T47D (cell line): ENCODE measurements around the gene MICAL3.
"Not testable (repeated sequence)": the region's sequence is repeated elsewhere in the genome, so short reads cannot be mapped to it uniquely, and the experiment has no call there.

ENCODE experiments used
- DNase-seq, 2 experiments: peaks; one replicate each; pipeline versions ENCODE4 v3.0.0 to v3.0.0-alpha.2; 2011 to 2012; ENCODE audit warnings: low read depth in 1 of 2, low spot score in 1 of 2
- JUND ChIP-seq: IDR thresholded peaks from 2 replicates; pipeline ENCODE4 v1.6.1; 2012; ENCODE audit warnings: low read depth
- in situ Hi-C: cut with HindIII; loops from 2 replicates; pipeline ENCODE4 v1.10.0; 2016; ENCODE audit warnings: low sequenced_read_pairs, low pct_unique_long_range_greater_than_20kb

Gene MICAL3, protein sequence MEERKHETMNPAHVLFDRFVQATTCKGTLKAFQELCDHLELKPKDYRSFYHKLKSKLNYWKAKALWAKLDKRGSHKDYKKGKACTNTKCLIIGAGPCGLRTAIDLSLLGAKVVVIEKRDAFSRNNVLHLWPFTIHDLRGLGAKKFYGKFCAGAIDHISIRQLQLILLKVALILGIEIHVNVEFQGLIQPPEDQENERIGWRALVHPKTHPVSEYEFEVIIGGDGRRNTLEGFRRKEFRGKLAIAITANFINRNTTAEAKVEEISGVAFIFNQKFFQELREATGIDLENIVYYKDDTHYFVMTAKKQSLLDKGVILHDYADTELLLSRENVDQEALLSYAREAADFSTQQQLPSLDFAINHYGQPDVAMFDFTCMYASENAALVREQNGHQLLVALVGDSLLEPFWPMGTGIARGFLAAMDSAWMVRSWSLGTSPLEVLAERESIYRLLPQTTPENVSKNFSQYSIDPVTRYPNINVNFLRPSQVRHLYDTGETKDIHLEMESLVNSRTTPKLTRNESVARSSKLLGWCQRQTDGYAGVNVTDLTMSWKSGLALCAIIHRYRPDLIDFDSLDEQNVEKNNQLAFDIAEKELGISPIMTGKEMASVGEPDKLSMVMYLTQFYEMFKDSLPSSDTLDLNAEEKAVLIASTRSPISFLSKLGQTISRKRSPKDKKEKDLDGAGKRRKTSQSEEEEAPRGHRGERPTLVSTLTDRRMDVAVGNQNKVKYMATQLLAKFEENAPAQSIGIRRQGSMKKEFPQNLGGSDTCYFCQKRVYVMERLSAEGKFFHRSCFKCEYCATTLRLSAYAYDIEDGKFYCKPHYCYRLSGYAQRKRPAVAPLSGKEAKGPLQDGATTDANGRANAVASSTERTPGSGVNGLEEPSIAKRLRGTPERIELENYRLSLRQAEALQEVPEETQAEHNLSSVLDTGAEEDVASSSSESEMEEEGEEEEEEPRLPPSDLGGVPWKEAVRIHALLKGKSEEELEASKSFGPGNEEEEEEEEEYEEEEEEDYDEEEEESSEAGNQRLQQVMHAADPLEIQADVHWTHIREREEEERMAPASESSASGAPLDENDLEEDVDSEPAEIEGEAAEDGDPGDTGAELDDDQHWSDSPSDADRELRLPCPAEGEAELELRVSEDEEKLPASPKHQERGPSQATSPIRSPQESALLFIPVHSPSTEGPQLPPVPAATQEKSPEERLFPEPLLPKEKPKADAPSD (N-terminal part only)

DNA sequence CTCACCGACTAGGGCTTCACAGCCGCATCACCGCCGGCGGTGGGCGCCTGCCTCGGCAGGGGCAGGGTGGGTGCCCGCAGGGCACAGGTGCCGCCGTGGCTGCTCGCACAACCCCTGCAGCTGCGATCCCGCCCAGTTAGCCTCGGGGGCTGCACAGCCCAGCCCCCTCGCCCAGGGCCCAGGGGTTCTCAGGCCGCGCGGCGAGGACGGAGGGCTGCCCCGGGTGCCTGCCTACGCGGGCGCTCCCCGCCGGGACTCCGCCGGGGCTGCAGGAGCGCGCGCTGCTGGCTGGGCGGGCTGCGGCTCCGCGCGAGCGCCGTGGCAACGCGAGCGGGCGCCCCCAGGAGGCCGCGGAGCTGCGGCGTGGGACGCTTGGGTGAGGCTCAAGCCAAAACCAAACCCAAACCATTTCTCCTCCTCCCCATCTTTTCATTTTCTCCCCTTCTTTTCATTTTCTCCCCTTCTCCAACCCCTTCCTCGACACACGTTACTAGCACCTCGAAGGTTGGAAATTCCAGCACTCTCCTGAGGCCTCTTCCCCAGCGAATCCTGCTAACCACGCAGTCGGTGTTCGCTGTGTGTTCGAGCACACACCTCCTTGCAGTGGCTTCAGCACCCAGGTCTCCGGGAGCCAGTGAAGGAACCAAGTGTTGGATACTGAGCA lies at the start of gene MICAL3:
TSS of gene MICAL3 (minus strand) at position 286 of the 664 bp plus-strand sequence. CDS start 117,749 bp downstream, outside the sequence.
- DNase-seq = peak; percentile 70 to 74
- in situ Hi-C loops = no loop called here
- TF ChIP-seq JUND = no peak

DNA sequence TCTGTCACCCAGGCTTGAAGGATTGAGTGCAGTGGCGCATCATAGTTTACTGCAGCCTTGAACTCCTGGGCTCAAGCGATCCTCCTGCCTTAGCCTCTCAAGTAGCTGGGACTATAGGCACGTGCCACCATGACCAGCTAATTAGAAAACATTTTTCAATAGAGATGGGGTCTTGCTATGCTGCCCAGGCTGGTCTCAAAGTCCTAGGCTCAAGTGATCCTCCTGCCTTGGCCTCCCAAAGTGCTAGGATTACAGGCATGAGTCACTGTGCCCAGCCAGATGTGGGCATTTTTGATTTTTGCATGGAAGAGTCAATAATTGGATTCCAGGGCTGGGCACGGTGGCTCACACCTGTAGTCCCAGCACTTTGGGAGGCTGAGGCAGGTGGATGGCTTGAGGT lies 49.6 kb upstream of the MICAL3 start:
- in situ Hi-C loops = not testable (repeated sequence)

DNA sequence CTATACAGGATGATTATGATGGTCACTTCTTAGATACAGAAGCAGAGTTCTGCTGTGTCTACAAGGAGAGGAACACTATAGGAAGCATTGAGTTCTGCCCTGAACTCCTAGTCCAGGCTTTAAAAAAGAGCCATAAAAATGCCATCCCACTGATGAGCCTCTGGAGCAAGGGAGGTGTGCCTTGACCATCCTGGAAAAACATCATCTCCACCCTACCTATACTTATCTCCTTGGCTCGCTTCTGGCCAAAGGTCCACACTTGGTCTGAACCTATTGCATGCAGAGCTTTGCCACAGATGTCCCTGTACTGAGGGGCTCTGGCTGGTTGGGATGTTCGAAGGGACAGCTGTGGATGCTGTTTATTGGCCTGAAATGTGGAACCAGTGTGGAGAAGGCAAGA lies 49.1 kb upstream of the MICAL3 start:
- TF ChIP-seq JUND = no peak
- in situ Hi-C loops = no loop called here
- no peak for DNase-seq

More for the DNA sequence above, 49.6 kb upstream of the MICAL3 start:
- not testable (repeated sequence) for DNase-seq

DNA sequence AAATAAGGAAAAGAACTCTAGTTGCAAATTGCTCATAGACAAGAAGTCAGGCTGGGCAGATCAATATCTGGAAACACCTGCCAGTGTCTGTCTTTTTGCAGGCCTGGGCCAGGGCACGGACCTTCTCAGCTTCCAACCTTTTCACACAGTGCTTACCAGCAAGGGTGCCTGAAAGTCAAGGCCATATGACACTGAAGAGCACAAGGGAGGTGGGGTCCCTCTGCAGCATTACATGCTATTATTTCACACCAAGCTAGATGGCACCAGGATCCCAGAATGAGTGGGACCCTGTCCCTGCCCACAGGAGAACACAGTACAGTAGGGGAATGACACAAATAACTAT lies 47.6 kb upstream of the MICAL3 start:
- no peak for TF ChIP-seq JUND
- in situ Hi-C loops = no loop called here
- no peak for DNase-seq

DNA sequence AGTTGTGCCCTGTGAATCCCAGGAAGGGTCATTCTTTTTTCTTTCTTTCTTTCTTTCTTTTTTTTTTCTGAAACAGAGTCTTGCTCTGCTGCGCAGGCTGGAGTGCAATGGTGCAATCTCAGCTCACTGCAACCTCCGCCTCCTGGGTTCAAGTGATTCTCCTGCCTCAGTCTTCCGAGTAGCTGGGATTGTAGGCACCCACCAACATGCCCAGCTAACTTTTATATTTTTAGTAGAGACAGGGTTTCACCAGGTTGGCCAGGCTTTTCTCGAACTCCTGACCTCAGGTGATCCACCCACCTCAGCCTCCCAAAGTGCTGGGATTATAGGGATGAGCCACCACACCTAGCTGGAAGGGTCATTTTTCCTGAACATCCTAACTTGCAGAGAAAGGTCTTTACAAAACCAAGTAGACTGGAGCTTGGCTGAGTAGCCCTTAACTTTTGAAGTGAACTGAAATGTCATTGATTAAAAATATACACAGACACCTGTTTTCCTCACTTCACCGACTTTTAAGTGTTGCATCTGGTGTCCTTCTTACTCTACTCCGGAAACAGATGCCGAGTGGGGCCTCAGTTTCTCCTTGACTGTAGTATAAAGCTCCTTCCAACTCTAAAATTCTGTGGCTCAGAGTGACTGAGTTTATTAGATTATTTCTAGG lies 47.1 kb upstream of the MICAL3 start:
- DNase-seq, in situ Hi-C loops: not testable (repeated sequence)

DNA sequence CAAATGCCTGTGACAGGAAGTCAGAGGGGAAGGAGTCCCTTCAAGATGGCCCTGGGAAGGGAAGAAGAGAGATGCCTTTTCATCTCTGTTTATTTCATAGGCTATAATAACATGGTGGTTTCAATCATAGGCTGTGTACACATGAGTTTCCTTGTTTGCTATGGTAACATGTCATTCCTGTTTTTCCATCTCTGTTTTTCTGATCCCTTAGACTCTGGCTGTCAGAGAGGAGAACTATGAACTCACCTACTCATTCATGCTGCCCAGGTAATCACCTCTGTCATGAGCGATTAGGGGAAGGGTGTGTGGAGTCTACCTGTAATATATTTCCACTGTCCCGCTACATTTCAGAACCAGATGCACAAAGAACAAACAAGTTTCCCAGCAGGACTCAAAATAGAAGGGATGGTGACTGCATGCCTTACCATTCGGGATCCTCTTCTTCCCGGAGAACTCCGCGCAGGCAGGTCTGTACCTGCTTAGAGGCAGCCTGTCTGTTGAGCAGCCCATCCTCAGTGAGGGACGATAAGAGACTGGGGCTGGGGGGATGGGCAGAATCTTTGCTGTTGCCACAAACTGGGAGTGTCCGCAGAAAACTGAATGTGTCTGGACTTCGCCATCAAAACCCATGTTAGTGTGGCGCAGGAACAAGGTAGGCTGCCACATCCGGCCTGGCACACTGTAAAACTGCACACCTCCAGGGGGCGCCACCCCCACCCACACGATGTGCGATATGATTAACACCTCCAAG lies 46.4 kb upstream of the MICAL3 start:
- peak in 1 of 2 experiments; percentile 75 for DNase-seq
- TF ChIP-seq JUND = no peak
- in situ Hi-C loops = no loop called here

DNA sequence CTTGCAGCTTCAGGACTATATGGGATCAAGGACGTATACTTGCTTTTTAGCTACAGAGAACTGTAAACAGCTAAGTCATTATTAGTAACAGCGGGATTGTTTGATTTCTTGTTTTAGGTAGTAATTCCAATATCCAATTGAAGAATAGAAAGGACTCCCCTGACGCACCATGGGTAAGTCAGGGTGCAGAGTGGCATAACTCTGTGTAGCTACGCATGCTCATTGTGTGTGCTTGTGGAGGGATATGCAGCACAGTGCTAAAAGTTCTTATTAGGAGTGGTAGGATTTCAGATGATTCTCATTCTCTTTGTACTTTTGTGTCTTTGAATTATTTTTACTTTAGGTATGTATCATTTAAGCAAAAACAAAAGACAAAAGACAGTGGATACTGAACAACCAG lies 45.7 kb upstream of the MICAL3 start:
- in situ Hi-C loops = no loop called here
- no peak for TF ChIP-seq JUND
- DNase-seq = no peak

DNA sequence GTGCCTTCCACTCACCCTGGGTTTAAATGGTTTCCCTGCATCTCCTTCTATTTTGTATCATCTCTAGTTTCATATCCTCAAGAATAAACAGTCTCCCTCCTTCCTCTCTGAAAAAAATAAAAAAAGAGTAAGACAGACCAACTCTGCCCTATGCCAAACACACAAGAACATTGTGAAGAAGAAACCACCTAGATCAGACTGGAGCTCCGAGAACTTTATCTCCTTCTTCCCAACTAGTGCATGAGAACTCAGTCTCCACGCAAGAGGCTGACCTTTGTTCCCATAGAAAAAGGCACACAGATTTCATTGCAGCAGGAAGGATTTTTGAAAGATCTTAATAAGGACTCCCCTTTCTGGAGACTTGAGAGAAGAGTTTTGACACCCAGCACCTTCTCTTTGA lies 44.7 kb upstream of the MICAL3 start:
- no peak for TF ChIP-seq JUND
- DNase-seq = no peak
- in situ Hi-C loops = no loop called here

DNA sequence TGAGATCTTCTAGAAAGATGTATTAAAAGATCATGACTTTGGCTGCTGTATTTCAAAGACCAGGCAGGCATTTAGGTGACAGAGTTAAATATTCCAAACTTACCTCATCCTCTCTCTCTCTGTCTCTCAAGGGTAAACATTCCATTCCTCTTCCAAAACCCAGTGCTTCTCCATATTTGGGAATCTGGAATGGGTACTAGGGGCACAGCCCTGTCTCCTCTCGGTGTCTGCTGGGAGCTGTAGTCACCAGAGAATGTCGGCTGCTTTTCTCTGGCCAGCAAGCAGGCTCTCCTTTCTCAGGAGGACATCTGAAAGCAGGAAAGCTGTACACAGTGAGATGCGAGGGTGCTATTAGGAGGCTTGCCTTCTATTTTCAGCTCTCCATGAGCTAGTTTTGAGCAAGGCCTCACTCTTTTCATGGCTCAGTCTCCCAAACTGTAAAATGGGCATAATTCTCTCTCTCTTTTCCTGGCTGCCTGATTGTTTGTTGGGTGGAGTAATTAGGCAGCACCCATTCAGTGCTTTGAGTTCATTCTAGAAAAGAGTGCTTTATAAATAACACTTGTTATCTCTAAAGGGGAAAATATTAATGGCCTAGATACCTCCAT lies 44.1 kb upstream of the MICAL3 start:
- TF ChIP-seq JUND = no peak
- in situ Hi-C loops = no loop called here
- peak in 1 of 2 experiments; percentile 36 for DNase-seq

DNA sequence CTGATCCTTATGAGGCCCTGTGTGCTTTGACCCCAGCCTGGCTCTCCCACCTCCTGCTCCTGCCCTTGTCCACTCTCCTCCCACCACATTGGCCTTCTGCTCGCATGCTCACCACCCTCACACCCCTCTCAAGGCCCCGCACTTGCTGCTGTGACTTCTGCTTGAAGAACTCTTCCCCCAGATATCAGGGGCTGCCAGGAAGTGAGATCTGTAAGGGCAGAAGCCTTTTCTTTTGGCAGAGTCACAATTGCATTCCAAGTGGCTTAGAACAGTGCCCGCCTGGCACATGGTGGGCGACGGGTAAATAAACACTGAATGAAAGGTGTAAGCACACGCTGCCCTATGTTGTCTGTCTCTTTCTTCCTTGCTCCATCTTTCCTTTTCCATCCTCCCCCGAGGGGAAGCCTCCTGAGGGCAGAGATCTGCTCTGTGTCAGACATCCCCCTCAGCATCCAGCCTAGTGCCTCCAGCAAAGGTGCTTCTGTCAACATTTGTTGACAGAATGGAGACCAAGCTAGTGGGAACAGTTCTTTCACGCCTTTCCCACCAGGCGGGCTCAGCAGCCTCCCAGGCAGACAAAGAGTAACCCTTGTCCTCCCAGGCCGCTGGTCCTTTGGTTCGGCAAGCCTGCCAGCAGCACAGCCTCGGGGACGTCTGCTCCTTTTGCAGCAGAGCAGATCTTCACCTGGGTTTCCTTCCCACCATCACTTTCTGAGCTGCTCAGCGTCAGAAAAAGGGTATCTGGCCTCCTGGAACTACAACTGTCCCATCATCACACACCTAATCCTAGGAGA lies 43.4 kb upstream of the MICAL3 start:
- TF ChIP-seq JUND = no peak
- DNase-seq = no peak
- in situ Hi-C loops = no loop called here

DNA sequence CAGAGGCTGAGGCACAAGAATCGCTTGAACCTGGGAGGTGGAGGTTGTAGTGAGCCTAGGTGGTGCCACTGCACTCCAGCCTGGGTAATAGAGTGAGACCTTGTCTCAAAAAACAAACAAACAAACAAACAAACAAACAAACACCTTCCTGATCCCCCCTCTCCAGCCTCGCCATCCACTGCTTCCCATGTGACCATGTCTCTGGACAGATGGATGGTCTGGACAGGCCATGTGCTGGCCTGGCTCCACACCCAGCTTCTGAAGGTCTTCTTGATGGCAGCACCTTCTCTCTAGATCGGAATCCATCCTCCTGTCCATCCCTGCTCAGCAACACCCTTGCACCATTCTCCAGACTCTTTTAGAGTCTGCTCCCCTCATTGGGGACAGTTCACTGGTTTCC lies 42.8 kb upstream of the MICAL3 start:
- no peak for TF ChIP-seq JUND
- no peak for DNase-seq
- in situ Hi-C loops = no loop called here
